Panc1 (cell line): ENCODE data around the gene RBL1. TPM values are rescaled to one million over a fixed set of nuclear protein-coding genes. Genes with fewer than 3 reads are reported as not detected.

Experiments used
- ATAC-seq: fragments of 200-7000 bp; cut with Tn5 transposase; 2 replicates; pipeline ENCODE4 v1.9.1; 2020; ENCODE audit warnings: mild to moderate bottlenecking, moderate library complexity
- BruUV-seq: library from RNA; stranded (reverse); fragments of 400-500 nt; replicated peaks from 2 replicates; lab custom pipeline; 2021; lab: Mats Ljungman, UMichigan
- CTCF ChIA-PET: fragments of 300-600 bp; sonication (Branson Sonifier 250); formaldehyde crosslinking; loops from one replicate; lab custom pipeline; 2022; ENCODE audit warnings: antibody characterized with exemption; lab: Charles Lee
- POLR2A ChIA-PET: fragments of 300-600 bp; sonication (Branson Sonifier 250); formaldehyde crosslinking; loops from one replicate; lab custom pipeline; 2022; ENCODE audit warnings: antibody characterized with exemption; lab: Charles Lee
- DNase-seq: peaks from one replicate; pipeline ENCODE4 v3.0.0-alpha.2; 2010; ENCODE audit warnings: low read depth, low spot score
- H3K27ac ChIP-seq: 2 replicates; pipeline ENCODE4 v1.5.1; 2011; ENCODE audit warnings: mild to moderate bottlenecking, low read length, inconsistent platforms
- H3K27me3 ChIP-seq: fragments of 200-500 bp; sonication (Bioruptor generic); 2 replicates; pipeline ENCODE4 v1.6.0; 2014; ENCODE audit warnings: low read length, inconsistent platforms; ENCODE audit not compliant: control insufficient read depth, insufficient read depth
- H3K36me3 ChIP-seq: fragments of 200-500 bp; sonication (Bioruptor generic); 2 replicates; pipeline ENCODE4 v1.5.1; 2014; ENCODE audit warnings: inconsistent platforms, mild to moderate bottlenecking, low read length, moderate library complexity; ENCODE audit not compliant: control insufficient read depth, insufficient read depth
- H3K4me1 ChIP-seq: 2 replicates; pipeline ENCODE4 v1.5.1; 2011; ENCODE audit warnings: inconsistent platforms, mild to moderate bottlenecking, low read length, moderate library complexity; ENCODE audit not compliant: control insufficient read depth, insufficient read depth
- H3K4me3 ChIP-seq, 2 experiments: 2 replicates each; pipeline ENCODE4 v1.5.1; 2011 to 2012; ENCODE audit warnings: low read depth in 2 of 2, low read length in 2 of 2, mild to moderate bottlenecking in 2 of 2, inconsistent platforms in 1 of 2, moderate library complexity in 1 of 2
- H3K9me3 ChIP-seq: fragments of 200-500 bp; sonication (Bioruptor generic); 2 replicates; pipeline ENCODE4 v1.5.1; 2014; ENCODE audit warnings: low read depth, mild to moderate bottlenecking, inconsistent platforms, low read length, moderate library complexity; ENCODE audit not compliant: control insufficient read depth, insufficient read depth
- CTCF ChIP-seq: fragments of 450-650 bp; IDR thresholded peaks from 2 replicates; pipeline ENCODE4 v1.5.1; 2017; ENCODE audit warnings: mild to moderate bottlenecking
- POLR2AphosphoS5 ChIP-seq: IDR thresholded peaks from 2 replicates; pipeline ENCODE4 v1.6.1; 2012; ENCODE audit warnings: mild to moderate bottlenecking, low read depth, low read length, moderate library complexity
- REST ChIP-seq, 2 experiments: IDR thresholded peaks; 2 replicates each; pipeline ENCODE4 v1.6.1; 2011 to 2012; ENCODE audit warnings: low read depth in 2 of 2, control low read depth in 1 of 2, low read length in 1 of 2, mild to moderate bottlenecking in 1 of 2, moderate library complexity in 1 of 2; ENCODE audit not compliant: insufficient read depth in 1 of 2
- SIN3A ChIP-seq: IDR thresholded peaks from 2 replicates; pipeline ENCODE4 v1.6.1; 2012; ENCODE audit warnings: low read depth, mild to moderate bottlenecking, low read length, moderate library complexity, borderline replicate concordance; ENCODE audit not compliant: insufficient read depth
- TCF7L2 ChIP-seq: IDR thresholded peaks from 2 replicates; pipeline ENCODE4 v1.6.1; 2011; ENCODE audit warnings: mild to moderate bottlenecking, low read depth, low read length, inconsistent platforms
- in situ Hi-C: cut with HindIII; loops from 2 replicates; pipeline ENCODE4 v1.10.0; 2016; ENCODE audit warnings: low sequenced_read_pairs, low pct_unique_long_range_greater_than_20kb
- intact Hi-C: fragments of 100-400 bp; cut with micrococcal nuclease; formaldehyde crosslinking; loops from one replicate; pipeline ENCODE4 v1.10.0; 2022; ENCODE audit not compliant: unreplicated experiment
- total RNA-seq: library from RNA; stranded (reverse); gene quantifications from one replicate; pipeline ENCODE4 v1.2.1, GENCODE V29; 2021; ENCODE audit not compliant: unreplicated experiment

The RBL1 gene
- total RNA-seq, 1 experiment from 2014 or later, result 14.0 TPM

GRCh38 chr20:36969478-36970186 lies 126.2 kb downstream of the RBL1 start:
- no peak for TF ChIP-seq CTCF
- no peak for TF ChIP-seq REST (IDR thresholded peaks at IDR 0.05; ENCODE audit: insufficient read depth in 1 of 2, low read depth in 2 of 2, low read length in 1 of 2)
- in situ Hi-C loops (no loop called here), intact Hi-C loops (no loop called here)
- ATAC-seq (no peak), DNase-seq (no peak)
- H3K4me3 ChIP-seq, result no peak overlapping the region
- H3K36me3 ChIP-seq, result no peaks in the 10 kb centered on the region
- ChIA-PET POLR2A (no interaction called here), CTCF (no interaction called here)
- no peaks in the 10 kb centered on the region for H3K9me3 ChIP-seq
- H3K4me1 ChIP-seq, result no peaks in the 10 kb centered on the region
- H3K27me3 ChIP-seq, result no peaks in the 10 kb centered on the region
- no TSS peak for BruUV-seq
- no peak overlapping the region for H3K27ac ChIP-seq

GRCh38 chr20:36969051-36969450 lies 126.7 kb downstream of the RBL1 start:
- Histone ChIP-seq H3K27ac (no peak overlapping the region), H3K27me3 (no peaks in the 10 kb centered on the region), H3K9me3 (no peaks in the 10 kb centered on the region), H3K4me3 (no peak overlapping the region), H3K36me3 (no peaks in the 10 kb centered on the region), H3K4me1 (no peaks in the 10 kb centered on the region)
- ChIA-PET CTCF (no interaction called here), POLR2A (no interaction called here)
- intact Hi-C loops (no loop called here), in situ Hi-C loops (no loop called here)
- BruUV-seq, result no TSS peak
- ATAC-seq, result no peak
- no peak for TF ChIP-seq CTCF
- DNase-seq, result no peak

- no TSS peak for BruUV-seq
- Histone ChIP-seq H3K4me1 (no peaks in the 10 kb centered on the region), H3K4me3 (no peak overlapping the region), H3K9me3 (peaks cover 2% of the 10 kb centered on the region; the same call in 1 of the 2 replicates), H3K27ac (no peak overlapping the region), H3K27me3 (no peaks in the 10 kb centered on the region), H3K36me3 (no peaks in the 10 kb centered on the region)
- TF ChIP-seq CTCF (no peak), POLR2AphosphoS5 (no peak), TCF7L2 (no peak), REST (IDR thresholded peaks at IDR 0.05; ENCODE audit: insufficient read depth in 1 of 2, low read depth in 2 of 2, low read length in 1 of 2) (no peak), SIN3A (no peak)
- intact Hi-C loops, result no loop called here
- no peak for DNase-seq
- in situ Hi-C loops, result no loop called here
- ATAC-seq, result no peak
- ChIA-PET CTCF (interaction anchor here (0.6 kb wide), 1 partner anchor 32 kb away, joined by 16 read pairs; no protein-coding TSS in a partner anchor), POLR2A (no interaction called here)
These were observed 128.2 kb downstream of the RBL1 start for GRCh38 chr20:36967636-36968035.
